HEK293 (cell line): ENCODE results near the gene FOXO3.

Source experiments
- HOXA7 ChIP-seq: sonication (generic); formaldehyde crosslinking; IDR thresholded peaks from 2 replicates; pipeline ENCODE4 v1.8.1; 2022; ENCODE audit warnings: missing genetic modification reagents, borderline replicate concordance
- IKZF3 ChIP-seq: fragments of 450-650 bp; IDR thresholded peaks from 2 replicates; pipeline ENCODE4 v1.5.0; 2018; ENCODE audit warnings: missing biosample characterization, mild to moderate bottlenecking, missing genetic modification characterization, moderate library complexity
- KLF1 ChIP-seq: fragments of 450-650 bp; formaldehyde crosslinking; IDR thresholded peaks from 2 replicates; pipeline ENCODE4 v1.5.1; 2016; ENCODE audit warnings: missing biosample characterization, missing genetic modification characterization
- MZF1 ChIP-seq: fragments of 450-650 bp; formaldehyde crosslinking; IDR thresholded peaks from 2 replicates; pipeline ENCODE4 v1.5.1; 2017; ENCODE audit warnings: missing biosample characterization, missing genetic modification characterization, borderline replicate concordance
- SP3 ChIP-seq: fragments of 450-650 bp; formaldehyde crosslinking; IDR thresholded peaks from 2 replicates; pipeline ENCODE4 v1.5.1; 2016; ENCODE audit warnings: missing biosample characterization, missing genetic modification characterization
- TRIM28 ChIP-seq: IDR thresholded peaks from 2 replicates; pipeline ENCODE4 v1.6.1; 2011; ENCODE audit warnings: low read length, control low read depth, borderline replicate concordance
- ZFP69B ChIP-seq: fragments of 450-650 bp; formaldehyde crosslinking; IDR thresholded peaks from 2 replicates; pipeline ENCODE4 v1.5.1; 2016; ENCODE audit warnings: missing biosample characterization, missing genetic modification characterization
- ZNF175 ChIP-seq: fragments of 450-650 bp; formaldehyde crosslinking; IDR thresholded peaks from 2 replicates; pipeline ENCODE4 v1.5.1; 2016; ENCODE audit warnings: missing biosample characterization, missing genetic modification characterization
- ZNF184 ChIP-seq: fragments of 450-650 bp; IDR thresholded peaks from 2 replicates; pipeline ENCODE4 v1.5.1; 2018; ENCODE audit warnings: missing biosample characterization, mild to moderate bottlenecking, missing genetic modification characterization
- ZNF239 ChIP-seq: fragments of 450-650 bp; formaldehyde crosslinking; IDR thresholded peaks from 2 replicates; pipeline ENCODE4 v1.5.1; 2016; ENCODE audit warnings: missing biosample characterization, missing genetic modification characterization
- ZNF37A ChIP-seq: fragments of 450-650 bp; IDR thresholded peaks from 2 replicates; pipeline ENCODE4 v1.5.1; 2018; ENCODE audit warnings: missing biosample characterization, missing genetic modification characterization
- ZNF404 ChIP-seq: fragments of 450-650 bp; formaldehyde crosslinking; IDR thresholded peaks from 2 replicates; pipeline ENCODE4 v1.5.1; 2017; ENCODE audit warnings: missing biosample characterization, missing genetic modification characterization
- ZNF416 ChIP-seq: fragments of 450-650 bp; formaldehyde crosslinking; IDR thresholded peaks from 2 replicates; pipeline ENCODE4 v1.5.1; 2016; ENCODE audit warnings: missing biosample characterization, missing genetic modification characterization
- ZNF426 ChIP-seq: fragments of 450-650 bp; formaldehyde crosslinking; IDR thresholded peaks from 2 replicates; pipeline ENCODE4 v1.5.1; 2017; ENCODE audit warnings: missing biosample characterization, missing genetic modification characterization, mild to moderate bottlenecking, inconsistent platforms, moderate library complexity
- ZNF514 ChIP-seq: fragments of 450-650 bp; formaldehyde crosslinking; IDR thresholded peaks from 2 replicates; pipeline ENCODE4 v1.5.1; 2016; ENCODE audit warnings: missing biosample characterization, missing genetic modification characterization
- ZNF555 ChIP-seq: fragments of 450-650 bp; formaldehyde crosslinking; conservative IDR thresholded peaks from 2 replicates; pipeline ENCODE4 v1.5.1; 2017; ENCODE audit warnings: missing biosample characterization, mild to moderate bottlenecking, missing genetic modification characterization, inconsistent platforms
- ZNF596 ChIP-seq: fragments of 450-650 bp; IDR thresholded peaks from 2 replicates; pipeline ENCODE4 v1.5.0; 2018; ENCODE audit warnings: missing biosample characterization, mild to moderate bottlenecking, missing genetic modification characterization, moderate library complexity
- ZNF654 ChIP-seq: fragments of 450-650 bp; formaldehyde crosslinking; IDR thresholded peaks from 2 replicates; pipeline ENCODE4 v1.5.1; 2016; ENCODE audit warnings: low read depth, missing biosample characterization, missing genetic modification characterization
- ZNF658 ChIP-seq: fragments of 450-650 bp; formaldehyde crosslinking; IDR thresholded peaks from 2 replicates; pipeline ENCODE4; 2016; ENCODE audit warnings: missing biosample characterization, missing genetic modification characterization
- ZNF677 ChIP-seq: fragments of 450-650 bp; IDR thresholded peaks from 2 replicates; pipeline ENCODE4 v1.5.0; 2018; ENCODE audit warnings: missing biosample characterization, mild to moderate bottlenecking, missing genetic modification characterization, moderate library complexity
- ZNF768 ChIP-seq: fragments of 450-650 bp; formaldehyde crosslinking; IDR thresholded peaks from 2 replicates; pipeline ENCODE4 v1.5.1; 2018; ENCODE audit warnings: missing biosample characterization, mild to moderate bottlenecking, missing genetic modification characterization
- ZSCAN30 ChIP-seq: fragments of 450-650 bp; IDR thresholded peaks from 2 replicates; pipeline ENCODE4 v1.5.1; 2018; ENCODE audit warnings: missing biosample characterization, mild to moderate bottlenecking, missing genetic modification characterization, moderate library complexity
- TF ChIP-seq, protein P1 (sequence below): fragments of 450-650 bp; formaldehyde crosslinking; IDR thresholded peaks from 2 replicates; pipeline ENCODE4 v1.5.1; 2016; ENCODE audit warnings: missing biosample characterization, missing genetic modification characterization, borderline replicate concordance
- TF ChIP-seq, protein P2 (sequence below): fragments of 450-650 bp; formaldehyde crosslinking; IDR thresholded peaks from 2 replicates; pipeline ENCODE4 v1.5.1; 2016; ENCODE audit warnings: missing biosample characterization, missing genetic modification characterization
- TF ChIP-seq, protein P3 (sequence below): fragments of 450-650 bp; formaldehyde crosslinking; IDR thresholded peaks from 2 replicates; pipeline ENCODE4 v1.5.1; 2016; ENCODE audit warnings: missing biosample characterization, missing genetic modification characterization
- TF ChIP-seq, protein P4 (sequence below): fragments of 450-650 bp; formaldehyde crosslinking; IDR thresholded peaks from 2 replicates; pipeline ENCODE4 v1.5.1; 2017; ENCODE audit warnings: missing biosample characterization, missing genetic modification characterization
- TF ChIP-seq, protein P5 (sequence below): fragments of 450-650 bp; formaldehyde crosslinking; IDR thresholded peaks from 2 replicates; pipeline ENCODE4 v1.5.1; 2016; ENCODE audit warnings: missing biosample characterization, missing genetic modification characterization
- TF ChIP-seq, protein P6 (sequence below): fragments of 450-650 bp; formaldehyde crosslinking; IDR thresholded peaks from 2 replicates; pipeline ENCODE4 v1.5.1; 2017; ENCODE audit warnings: missing biosample characterization, mild to moderate bottlenecking, missing genetic modification characterization, moderate library complexity

Gene FOXO3

DNA sequence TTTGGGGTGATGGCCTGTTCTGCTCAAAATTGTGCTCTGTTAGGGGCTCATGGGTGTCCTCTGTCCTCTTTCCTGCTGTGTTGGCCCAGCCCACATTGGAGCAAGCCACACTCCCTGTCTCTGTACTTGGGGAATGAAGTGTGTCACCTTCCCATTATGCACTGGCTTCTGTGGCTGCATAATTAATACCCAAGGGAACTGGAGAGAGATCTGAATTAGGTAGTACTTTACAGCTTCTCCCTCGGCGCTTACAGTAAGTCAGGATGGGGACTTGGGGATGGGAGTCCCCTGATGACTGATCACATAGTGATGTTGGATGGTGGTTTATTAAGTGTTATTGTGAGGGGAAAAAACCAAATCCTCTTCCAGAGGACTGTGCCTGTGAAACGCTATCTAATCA, 116.6 kb downstream of the FOXO3 start (continued):
- TF ChIP-seq, protein P1, sequence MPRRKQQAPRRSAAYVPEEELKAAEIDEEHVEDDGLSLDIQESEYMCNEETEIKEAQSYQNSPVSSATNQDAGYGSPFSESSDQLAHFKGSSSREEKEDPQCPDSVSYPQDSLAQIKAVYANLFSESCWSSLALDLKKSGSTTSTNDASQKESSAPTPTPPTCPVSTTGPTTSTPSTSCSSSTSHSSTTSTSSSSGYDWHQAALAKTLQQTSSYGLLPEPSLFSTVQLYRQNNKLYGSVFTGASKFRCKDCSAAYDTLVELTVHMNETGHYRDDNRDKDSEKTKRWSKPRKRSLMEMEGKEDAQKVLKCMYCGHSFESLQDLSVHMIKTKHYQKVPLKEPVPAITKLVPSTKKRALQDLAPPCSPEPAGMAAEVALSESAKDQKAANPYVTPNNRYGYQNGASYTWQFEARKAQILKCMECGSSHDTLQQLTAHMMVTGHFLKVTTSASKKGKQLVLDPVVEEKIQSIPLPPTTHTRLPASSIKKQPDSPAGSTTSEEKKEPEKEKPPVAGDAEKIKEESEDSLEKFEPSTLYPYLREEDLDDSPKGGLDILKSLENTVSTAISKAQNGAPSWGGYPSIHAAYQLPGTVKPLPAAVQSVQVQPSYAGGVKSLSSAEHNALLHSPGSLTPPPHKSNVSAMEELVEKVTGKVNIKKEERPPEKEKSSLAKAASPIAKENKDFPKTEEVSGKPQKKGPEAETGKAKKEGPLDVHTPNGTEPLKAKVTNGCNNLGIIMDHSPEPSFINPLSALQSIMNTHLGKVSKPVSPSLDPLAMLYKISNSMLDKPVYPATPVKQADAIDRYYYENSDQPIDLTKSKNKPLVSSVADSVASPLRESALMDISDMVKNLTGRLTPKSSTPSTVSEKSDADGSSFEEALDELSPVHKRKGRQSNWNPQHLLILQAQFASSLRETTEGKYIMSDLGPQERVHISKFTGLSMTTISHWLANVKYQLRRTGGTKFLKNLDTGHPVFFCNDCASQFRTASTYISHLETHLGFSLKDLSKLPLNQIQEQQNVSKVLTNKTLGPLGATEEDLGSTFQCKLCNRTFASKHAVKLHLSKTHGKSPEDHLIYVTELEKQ = 0 out of 2 replicates have a peak, but pooled peaks have one; percentile 56
- TF ChIP-seq MZF1 (tag by site-specific recombination) (peak; percentile 97), ZNF654 (tag by site-specific recombination) (no peak), ZNF677 (tag by site-specific recombination) (no peak), ZNF239 (tag by site-specific recombination) (no peak), ZNF416 (tag by site-specific recombination) (no peak), ZNF404 (no peak), ZNF555 (tag by site-specific recombination) (no peak), ZNF184 (no peak), ZNF658 (tag by site-specific recombination) (no peak), ZNF175 (no peak), IKZF3 (peak; percentile 86), ZNF596 (tag by site-specific recombination) (no peak; the same call in 1 of the 2 replicates), KLF1 (tag by site-specific recombination) (no peak), SP3 (tag by site-specific recombination) (no peak), ZFP69B (tag by site-specific recombination) (no peak), ZSCAN30 (peak; percentile 45; the same call in 1 of the 2 replicates), ZNF426 (no peak), ZNF514 (no peak), HOXA7 (CRISPR knock-in tag) (no peak), ZNF768 (tag by site-specific recombination) (no peak), ZNF37A (tag by site-specific recombination) (no peak), TRIM28 (no peak; the same call in 1 of the 2 replicates)
- TF ChIP-seq, protein P2, sequence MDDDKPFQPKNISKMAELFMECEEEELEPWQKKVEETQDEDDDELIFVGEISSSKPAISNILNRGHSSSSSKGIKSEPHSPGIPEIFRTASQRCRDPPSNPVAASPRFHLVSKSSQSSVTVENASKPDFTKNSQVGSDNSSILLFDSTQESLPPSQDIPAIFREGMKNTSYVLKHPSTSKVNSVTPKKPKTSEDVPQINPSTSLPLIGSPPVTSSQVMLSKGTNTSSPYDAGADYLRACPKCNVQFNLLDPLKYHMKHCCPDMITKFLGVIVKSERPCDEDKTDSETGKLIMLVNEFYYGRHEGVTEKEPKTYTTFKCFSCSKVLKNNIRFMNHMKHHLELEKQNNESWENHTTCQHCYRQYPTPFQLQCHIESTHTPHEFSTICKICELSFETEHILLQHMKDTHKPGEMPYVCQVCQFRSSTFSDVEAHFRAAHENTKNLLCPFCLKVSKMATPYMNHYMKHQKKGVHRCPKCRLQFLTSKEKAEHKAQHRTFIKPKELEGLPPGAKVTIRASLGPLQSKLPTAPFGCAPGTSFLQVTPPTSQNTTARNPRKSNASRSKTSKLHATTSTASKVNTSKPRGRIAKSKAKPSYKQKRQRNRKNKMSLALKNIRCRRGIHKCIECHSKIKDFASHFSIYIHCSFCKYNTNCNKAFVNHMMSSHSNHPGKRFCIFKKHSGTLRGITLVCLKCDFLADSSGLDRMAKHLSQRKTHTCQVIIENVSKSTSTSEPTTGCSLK = no peak
- TF ChIP-seq, protein P3, sequence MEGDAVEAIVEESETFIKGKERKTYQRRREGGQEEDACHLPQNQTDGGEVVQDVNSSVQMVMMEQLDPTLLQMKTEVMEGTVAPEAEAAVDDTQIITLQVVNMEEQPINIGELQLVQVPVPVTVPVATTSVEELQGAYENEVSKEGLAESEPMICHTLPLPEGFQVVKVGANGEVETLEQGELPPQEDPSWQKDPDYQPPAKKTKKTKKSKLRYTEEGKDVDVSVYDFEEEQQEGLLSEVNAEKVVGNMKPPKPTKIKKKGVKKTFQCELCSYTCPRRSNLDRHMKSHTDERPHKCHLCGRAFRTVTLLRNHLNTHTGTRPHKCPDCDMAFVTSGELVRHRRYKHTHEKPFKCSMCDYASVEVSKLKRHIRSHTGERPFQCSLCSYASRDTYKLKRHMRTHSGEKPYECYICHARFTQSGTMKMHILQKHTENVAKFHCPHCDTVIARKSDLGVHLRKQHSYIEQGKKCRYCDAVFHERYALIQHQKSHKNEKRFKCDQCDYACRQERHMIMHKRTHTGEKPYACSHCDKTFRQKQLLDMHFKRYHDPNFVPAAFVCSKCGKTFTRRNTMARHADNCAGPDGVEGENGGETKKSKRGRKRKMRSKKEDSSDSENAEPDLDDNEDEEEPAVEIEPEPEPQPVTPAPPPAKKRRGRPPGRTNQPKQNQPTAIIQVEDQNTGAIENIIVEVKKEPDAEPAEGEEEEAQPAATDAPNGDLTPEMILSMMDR = no peak
- TF ChIP-seq, protein P4, sequence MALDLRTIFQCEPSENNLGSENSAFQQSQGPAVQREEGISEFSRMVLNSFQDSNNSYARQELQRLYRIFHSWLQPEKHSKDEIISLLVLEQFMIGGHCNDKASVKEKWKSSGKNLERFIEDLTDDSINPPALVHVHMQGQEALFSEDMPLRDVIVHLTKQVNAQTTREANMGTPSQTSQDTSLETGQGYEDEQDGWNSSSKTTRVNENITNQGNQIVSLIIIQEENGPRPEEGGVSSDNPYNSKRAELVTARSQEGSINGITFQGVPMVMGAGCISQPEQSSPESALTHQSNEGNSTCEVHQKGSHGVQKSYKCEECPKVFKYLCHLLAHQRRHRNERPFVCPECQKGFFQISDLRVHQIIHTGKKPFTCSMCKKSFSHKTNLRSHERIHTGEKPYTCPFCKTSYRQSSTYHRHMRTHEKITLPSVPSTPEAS = no peak
- TF ChIP-seq, protein P5, sequence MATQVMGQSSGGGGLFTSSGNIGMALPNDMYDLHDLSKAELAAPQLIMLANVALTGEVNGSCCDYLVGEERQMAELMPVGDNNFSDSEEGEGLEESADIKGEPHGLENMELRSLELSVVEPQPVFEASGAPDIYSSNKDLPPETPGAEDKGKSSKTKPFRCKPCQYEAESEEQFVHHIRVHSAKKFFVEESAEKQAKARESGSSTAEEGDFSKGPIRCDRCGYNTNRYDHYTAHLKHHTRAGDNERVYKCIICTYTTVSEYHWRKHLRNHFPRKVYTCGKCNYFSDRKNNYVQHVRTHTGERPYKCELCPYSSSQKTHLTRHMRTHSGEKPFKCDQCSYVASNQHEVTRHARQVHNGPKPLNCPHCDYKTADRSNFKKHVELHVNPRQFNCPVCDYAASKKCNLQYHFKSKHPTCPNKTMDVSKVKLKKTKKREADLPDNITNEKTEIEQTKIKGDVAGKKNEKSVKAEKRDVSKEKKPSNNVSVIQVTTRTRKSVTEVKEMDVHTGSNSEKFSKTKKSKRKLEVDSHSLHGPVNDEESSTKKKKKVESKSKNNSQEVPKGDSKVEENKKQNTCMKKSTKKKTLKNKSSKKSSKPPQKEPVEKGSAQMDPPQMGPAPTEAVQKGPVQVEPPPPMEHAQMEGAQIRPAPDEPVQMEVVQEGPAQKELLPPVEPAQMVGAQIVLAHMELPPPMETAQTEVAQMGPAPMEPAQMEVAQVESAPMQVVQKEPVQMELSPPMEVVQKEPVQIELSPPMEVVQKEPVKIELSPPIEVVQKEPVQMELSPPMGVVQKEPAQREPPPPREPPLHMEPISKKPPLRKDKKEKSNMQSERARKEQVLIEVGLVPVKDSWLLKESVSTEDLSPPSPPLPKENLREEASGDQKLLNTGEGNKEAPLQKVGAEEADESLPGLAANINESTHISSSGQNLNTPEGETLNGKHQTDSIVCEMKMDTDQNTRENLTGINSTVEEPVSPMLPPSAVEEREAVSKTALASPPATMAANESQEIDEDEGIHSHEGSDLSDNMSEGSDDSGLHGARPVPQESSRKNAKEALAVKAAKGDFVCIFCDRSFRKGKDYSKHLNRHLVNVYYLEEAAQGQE (tag by site-specific recombination) = no peak
- TF ChIP-seq, protein P6, sequence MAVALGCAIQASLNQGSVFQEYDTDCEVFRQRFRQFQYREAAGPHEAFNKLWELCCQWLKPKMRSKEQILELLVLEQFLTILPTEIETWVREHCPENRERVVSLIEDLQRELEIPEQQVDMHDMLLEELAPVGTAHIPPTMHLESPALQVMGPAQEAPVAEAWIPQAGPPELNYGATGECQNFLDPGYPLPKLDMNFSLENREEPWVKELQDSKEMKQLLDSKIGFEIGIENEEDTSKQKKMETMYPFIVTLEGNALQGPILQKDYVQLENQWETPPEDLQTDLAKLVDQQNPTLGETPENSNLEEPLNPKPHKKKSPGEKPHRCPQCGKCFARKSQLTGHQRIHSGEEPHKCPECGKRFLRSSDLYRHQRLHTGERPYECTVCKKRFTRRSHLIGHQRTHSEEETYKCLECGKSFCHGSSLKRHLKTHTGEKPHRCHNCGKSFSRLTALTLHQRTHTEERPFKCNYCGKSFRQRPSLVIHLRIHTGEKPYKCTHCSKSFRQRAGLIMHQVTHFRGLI = no peak
